GM12873 (cell line): ENCODE measurements around the gene GSN.

Experiments
- CTCF ChIP-seq: IDR thresholded peaks from 2 replicates; pipeline ENCODE4 v1.5.1; 2012; ENCODE audit warnings: low read depth, mild to moderate bottlenecking, moderate library complexity, low read length, control low read depth; ENCODE audit not compliant: insufficient read depth; ENCODE audit errors: missing control alignments

GSN gene

GRCh38 chr9:121318631-121319382 is 50.8 kb downstream of the GSN start:
- TF ChIP-seq CTCF: no peak

GRCh38 chr9:121319383-121319780 is 51.4 kb downstream of the GSN start:
- TF ChIP-seq CTCF: no peak

DNA sequence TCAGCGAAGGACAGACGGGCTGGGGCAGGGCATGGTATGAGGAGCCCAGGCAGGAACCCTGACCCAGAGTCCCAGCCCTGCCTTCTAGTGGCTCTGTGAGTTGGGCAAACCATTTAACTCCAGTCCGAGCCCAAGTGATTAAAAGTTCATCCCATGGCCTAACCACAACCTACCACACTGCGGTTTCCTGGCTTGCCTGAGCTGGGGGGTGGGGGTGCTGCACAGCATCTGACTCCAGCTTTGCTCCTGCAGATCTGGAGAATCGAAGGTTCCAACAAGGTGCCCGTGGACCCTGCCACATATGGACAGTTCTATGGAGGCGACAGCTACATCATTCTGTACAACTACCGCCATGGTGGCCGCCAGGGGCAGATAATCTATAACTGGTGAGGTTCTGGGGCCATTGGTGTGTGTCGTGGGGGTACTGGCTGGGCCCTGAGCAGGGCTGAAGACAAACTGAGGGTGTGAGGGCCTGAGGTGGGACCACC is 53.1 kb downstream of the GSN start:
- TF ChIP-seq CTCF: no peak

- no peak for TF ChIP-seq CTCF
These were observed 54.2 kb downstream of the GSN start for GRCh38 chr9:121322037-121322736.

DNA sequence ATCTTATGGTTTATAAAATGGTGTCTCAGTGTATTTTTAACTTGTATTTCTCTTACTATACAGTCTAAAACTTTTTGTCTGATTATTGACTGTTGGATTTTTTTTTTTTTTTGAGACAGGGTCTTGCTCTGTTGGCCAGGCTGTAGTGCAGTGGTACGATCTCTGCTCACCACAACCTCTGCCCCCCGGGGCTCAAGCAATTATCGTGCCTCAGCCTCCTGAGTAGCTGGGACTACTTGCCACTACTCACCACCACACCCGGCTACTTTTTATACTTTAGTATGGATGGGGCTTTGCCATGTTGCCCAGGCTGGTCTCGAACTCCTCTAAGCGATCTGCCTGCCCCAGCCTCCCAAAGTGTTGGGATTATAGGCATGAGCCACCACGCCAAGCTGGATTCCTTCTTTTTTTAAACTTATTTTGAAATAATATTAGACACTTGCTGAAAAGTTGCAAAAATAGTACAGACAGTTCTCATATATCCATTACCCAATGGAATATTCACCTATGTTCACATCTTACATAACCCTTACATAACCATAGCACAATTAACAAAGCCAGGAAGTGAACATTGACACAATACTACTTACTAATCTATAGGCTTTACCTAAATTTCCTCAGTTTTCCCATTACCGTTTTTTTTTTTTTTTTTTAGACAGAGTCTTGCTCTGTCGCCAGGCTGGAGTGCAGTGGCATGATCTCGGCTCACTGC is 54.9 kb downstream of the GSN start:
- TF ChIP-seq CTCF: no peak

DNA sequence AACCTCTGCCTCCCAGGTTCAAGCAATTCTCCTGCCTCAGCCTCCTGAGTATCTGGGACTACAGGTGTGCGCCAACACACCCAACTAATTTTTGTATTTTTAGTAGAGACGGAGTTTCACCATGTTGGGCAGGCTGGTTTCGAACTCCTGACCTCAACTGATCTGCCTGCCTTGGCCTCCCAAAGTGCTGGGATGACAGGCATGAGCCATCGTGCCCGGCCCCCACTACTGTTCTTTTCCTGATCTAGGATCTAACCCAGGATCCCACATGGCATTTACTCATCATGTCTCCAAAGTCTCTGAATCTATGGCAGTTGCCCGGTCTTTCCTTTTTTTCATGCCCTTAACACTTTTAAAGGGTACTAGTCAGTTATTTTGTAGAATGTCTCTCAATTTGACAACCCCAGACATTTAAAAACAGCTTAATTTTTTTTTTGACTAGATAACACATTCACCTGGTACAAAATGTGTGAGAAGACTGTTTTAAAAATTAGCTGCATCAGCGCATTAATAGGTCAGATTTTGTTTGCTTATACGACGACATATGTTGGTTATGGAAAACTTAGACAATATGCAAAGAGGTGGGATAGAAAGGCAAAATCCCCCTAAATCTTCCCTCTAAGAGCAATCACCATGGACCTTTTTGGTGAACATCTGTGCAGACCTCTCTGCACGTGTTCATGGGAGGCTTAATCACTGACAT is 55.6 kb downstream of the GSN start:
- no peak for TF ChIP-seq CTCF
